ENCODE data around the gene STEAP4.

- TF ChIP-seq, protein P1, sequence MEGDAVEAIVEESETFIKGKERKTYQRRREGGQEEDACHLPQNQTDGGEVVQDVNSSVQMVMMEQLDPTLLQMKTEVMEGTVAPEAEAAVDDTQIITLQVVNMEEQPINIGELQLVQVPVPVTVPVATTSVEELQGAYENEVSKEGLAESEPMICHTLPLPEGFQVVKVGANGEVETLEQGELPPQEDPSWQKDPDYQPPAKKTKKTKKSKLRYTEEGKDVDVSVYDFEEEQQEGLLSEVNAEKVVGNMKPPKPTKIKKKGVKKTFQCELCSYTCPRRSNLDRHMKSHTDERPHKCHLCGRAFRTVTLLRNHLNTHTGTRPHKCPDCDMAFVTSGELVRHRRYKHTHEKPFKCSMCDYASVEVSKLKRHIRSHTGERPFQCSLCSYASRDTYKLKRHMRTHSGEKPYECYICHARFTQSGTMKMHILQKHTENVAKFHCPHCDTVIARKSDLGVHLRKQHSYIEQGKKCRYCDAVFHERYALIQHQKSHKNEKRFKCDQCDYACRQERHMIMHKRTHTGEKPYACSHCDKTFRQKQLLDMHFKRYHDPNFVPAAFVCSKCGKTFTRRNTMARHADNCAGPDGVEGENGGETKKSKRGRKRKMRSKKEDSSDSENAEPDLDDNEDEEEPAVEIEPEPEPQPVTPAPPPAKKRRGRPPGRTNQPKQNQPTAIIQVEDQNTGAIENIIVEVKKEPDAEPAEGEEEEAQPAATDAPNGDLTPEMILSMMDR (conservative IDR thresholded peaks at IDR 0.05 in 1 of 2, IDR thresholded peaks at IDR 0.05 in 1 of 2; ENCODE audit: extremely low read depth in 1 of 2, insufficient read depth in 1 of 2, low read depth in 1 of 2, low read length in 2 of 2) = no peak
- TF ChIP-seq EZH2 (IDR thresholded peaks at IDR 0.05; ENCODE audit: borderline replicate concordance, low read length) = no peak
Observed at GRCh38 chr7:88280801-88281200, 25.9 kb downstream of the STEAP4 start.

All from mammary epithelial cell (primary cell).